GM21515 (cell line): ENCODE data around the gene STYXL2.

Experiments
- ATAC-seq: cut with Tn5 transposase; IDR thresholded peaks from one replicate; pipeline ENCODE4 v1.9.1; 2021; ENCODE audit not compliant: unreplicated experiment

Gene STYXL2

DNA sequence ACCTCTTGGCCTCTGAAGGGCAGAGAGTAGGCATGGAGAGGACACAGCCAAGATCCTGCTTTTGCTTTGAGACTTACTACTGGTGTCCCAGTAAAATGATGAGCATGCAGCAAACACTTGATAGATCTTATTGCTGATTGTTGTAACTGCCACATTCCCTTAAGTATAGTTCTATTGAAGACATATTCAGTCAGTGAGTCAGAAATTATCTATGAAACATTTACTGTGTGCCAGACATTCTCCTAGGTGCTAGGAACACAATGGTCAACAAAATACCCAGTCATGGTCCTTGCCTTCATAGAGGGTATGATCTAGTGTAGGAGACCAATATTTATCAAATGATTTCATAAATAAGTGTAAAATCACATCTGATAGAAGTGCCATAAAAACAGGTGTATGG lies 13.6 kb downstream of the STYXL2 start:
- ATAC-seq, result no peak

- ATAC-seq, result no peak
Measured at GRCh38 chr1:167109125-167109524, 15.2 kb downstream of the STYXL2 start.

GRCh38 chr1:167110586-167110985 lies 16.7 kb downstream of the STYXL2 start:
- peak; percentile 47 for ATAC-seq

GRCh38 chr1:167111868-167112709 lies 18.2 kb downstream of the STYXL2 start:
- ATAC-seq, result no peak

- ATAC-seq, result no peak
Measured at GRCh38 chr1:167114725-167115124, 20.9 kb downstream of the STYXL2 start.

- no peak for ATAC-seq
Measured at GRCh38 chr1:167115655-167116054, 21.8 kb downstream of the STYXL2 start.

GRCh38 chr1:167116174-167116573 lies 22.3 kb downstream of the STYXL2 start:
- no peak for ATAC-seq

DNA sequence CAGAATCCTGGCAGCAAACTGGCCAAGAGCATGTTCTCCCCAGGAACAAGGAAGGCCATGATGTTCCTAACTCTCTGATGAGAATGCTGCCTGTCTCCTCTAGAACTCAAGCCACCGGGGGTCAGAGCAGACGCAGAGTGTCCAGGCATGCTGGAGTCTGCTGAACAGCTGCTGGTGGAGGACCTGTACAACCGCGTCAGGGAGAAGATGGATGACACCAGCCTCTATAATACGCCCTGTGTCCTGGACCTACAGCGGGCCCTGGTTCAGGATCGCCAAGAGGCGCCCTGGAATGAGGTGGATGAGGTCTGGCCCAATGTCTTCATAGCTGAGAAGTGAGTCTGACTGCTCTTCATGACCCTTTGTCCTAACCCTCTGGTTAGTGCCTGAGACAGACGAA lies 23.4 kb downstream of the STYXL2 start:
- ATAC-seq, result no peak

DNA sequence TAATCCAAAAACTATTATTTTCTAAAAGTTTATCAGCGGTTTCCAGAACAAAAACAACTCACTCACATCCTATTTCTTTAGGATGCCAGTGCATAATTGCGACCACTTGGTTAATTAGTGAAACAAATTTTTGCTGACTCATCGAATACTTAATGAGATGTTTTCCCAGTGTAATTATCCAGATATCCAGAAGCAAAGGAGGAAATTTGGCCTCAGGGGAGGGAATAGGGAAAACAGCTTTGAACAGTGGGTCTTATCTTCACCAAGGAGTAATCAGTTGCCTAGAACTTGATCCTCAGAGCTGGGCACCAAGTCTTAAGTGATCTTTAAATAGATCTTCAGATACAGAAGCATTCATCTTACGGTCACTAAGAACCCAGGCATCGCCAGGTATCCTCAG lies 24.3 kb downstream of the STYXL2 start:
- no peak for ATAC-seq

DNA sequence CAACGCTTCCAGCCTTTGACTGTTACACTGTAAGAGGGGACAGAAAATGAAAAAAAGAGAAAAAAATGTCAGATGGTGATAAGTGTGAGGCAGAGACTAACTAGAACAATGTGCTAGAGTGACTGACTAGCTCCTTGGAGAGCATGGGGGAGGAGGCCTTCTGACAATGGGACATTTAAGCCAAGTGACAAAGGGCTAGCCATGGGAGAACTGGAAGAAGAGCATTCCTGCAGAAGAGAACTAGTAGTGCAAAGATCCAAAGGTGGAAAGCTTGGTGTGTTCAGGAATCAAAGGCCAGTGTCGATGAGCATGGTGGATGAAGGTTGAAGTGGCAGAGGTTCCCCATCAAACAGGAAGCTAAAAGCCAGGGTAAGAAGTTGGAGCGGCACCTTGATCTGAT lies 25.8 kb downstream of the STYXL2 start:
- no peak for ATAC-seq

GRCh38 chr1:167120899-167121298 lies 27.0 kb downstream of the STYXL2 start:
- no peak for ATAC-seq

GRCh38 chr1:167121375-167122120 lies 27.7 kb downstream of the STYXL2 start:
- no peak for ATAC-seq

DNA sequence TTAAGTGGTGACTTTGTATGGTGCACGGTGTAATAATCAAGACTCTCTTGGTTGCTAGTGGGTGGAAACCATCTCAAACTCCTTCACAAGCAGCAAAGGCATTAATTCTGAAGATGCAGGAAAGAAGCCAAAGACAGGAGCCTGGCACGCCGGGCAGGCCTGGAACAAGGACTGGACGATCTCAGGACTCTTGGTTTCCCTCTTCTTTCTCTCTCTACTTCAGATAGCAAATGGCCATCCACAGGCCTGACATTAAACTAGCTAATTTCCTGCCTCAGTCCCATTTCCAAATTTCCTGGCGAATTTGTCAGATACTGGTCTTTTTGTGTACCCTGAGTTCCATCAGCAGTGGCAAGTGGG lies 28.2 kb downstream of the STYXL2 start:
- no peak for ATAC-seq

DNA sequence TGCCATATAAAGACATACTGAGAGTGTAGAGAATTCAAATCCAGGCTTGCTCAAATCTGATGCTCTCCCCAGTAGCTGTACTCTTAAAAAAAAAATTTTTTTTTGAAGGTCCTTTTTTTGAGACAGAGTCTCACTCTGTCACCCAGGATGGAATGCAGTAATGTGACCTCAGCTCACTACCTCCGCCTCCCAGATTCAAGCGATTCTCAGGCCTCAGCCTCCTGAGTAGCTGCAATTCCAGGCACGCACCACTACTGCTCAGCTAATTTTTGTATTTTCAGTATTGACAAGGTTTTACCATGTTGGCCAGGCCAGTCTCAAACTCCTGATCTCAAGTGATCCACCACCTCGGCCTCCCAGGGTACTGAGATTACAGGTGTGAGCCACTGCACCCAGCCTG lies 28.7 kb downstream of the STYXL2 start:
- no peak for ATAC-seq

DNA sequence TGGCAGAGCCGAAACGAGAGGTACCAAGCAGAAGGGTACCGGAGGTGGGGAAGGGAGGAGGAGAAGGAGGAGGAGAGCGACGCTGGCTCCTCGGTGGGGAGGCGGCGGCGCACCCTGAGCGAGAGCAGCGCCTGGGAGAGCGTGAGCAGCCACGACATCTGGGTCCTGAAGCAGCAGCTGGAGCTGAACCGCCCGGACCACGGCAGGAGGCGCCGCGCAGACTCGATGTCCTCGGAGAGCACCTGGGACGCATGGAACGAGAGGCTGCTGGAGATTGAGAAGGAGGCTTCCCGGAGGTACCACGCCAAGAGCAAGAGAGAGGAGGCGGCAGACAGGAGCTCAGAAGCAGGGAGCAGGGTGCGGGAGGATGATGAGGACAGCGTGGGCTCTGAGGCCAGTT lies 32.4 kb downstream of the STYXL2 start:
- ATAC-seq, result no peak

DNA sequence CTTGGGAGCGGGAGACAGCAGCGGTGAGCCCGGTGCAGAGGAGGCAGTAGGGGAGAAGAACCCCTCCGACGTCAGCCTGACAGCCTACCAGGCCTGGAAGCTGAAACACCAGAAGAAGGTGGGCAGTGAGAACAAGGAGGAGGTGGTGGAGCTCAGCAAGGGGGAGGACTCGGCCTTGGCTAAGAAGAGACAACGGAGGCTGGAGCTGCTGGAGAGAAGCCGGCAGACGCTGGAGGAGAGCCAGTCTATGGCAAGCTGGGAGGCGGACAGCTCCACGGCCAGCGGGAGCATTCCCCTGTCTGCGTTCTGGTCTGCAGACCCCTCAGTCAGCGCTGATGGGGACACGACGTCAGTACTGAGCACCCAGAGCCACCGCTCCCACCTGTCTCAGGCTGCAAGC lies 32.9 kb downstream of the STYXL2 start:
- ATAC-seq, result no peak

DNA sequence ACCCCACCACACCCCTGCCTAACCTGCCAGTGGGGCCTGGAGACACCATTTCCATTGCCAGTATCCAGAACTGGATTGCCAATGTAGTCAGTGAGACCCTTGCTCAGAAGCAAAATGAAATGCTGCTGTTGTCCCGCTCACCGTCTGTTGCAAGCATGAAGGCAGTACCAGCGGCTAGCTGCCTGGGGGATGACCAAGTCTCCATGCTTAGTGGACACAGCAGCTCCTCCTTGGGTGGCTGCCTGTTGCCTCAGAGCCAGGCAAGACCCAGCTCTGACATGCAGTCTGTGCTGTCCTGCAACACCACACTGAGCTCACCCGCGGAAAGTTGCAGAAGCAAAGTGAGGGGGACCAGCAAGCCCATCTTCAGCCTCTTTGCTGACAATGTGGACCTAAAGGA lies 33.4 kb downstream of the STYXL2 start:
- ATAC-seq, result no peak

DNA sequence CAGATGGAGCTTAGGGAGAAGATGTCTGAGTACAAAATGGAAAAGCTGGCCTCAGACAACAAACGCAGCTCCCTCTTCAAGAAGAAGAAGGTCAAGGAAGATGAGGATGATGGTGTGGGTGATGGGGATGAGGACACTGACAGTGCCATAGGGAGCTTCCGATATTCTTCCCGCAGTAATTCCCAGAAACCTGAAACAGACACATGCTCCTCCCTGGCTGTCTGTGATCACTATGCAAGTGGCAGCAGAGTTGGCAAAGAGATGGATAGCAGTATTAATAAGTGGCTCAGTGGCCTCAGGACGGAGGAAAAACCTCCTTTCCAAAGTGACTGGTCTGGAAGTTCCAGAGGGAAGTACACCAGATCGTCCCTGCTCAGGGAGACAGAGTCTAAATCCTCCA lies 33.8 kb downstream of the STYXL2 start:
- ATAC-seq, result no peak

- no peak for ATAC-seq
Measured at GRCh38 chr1:167128261-167129227, 34.7 kb downstream of the STYXL2 start.

GRCh38 chr1:167130829-167131510 lies 37.1 kb downstream of the STYXL2 start:
- ATAC-seq, result no peak
